Activated naive CD8-positive, alpha-beta T cell treated with anti-CD3 and anti-CD28 coated beads, Interleukin-2, amount 50 U/mL, for 24 hours (primary cell): ENCODE measurements around the gene DENND4C.
"Not testable (repeated sequence)": the region's sequence is repeated elsewhere in the genome, so short reads cannot be mapped to it uniquely, and the experiment has no call there.

Experiments used
- ATAC-seq: fragments of 150-1000 bp; cut with Tn5 transposase; one replicate; pipeline ENCODE4 v1.10.0; 2021
- DNase-seq: peaks from one replicate; pipeline ENCODE4 v3.0.0; 2021
- H3K27ac Mint-ChIP-seq: one replicate; pipeline ENCODE4 v1.8.0; 2021; ENCODE audit warnings: mild to moderate bottlenecking, mixed read lengths
- H3K27me3 Mint-ChIP-seq: one replicate; pipeline ENCODE4 v1.8.0; 2021; ENCODE audit warnings: mixed read lengths
- H3K36me3 Mint-ChIP-seq: one replicate; pipeline ENCODE4 v1.8.0; 2021; ENCODE audit warnings: low read depth, mixed read lengths
- H3K4me1 Mint-ChIP-seq: one replicate; pipeline ENCODE4 v1.8.0; 2021; ENCODE audit warnings: mixed read lengths
- H3K4me3 Mint-ChIP-seq: one replicate; pipeline ENCODE4 v1.8.0; 2021; ENCODE audit warnings: mild to moderate bottlenecking, moderate library complexity, mixed read lengths
- H3K9me3 Mint-ChIP-seq: one replicate; pipeline ENCODE4 v1.8.0; 2021; ENCODE audit warnings: mixed read lengths

Gene DENND4C

GRCh38 chr9:19410594-19410993 lies 180.1 kb downstream of the DENND4C start:
- no peaks in the 10 kb centered on the region for H3K36me3 Mint-ChIP-seq
- H3K4me3 Mint-ChIP-seq: no peak overlapping the region
- no peaks in the 10 kb centered on the region for H3K27me3 Mint-ChIP-seq
- no peak for DNase-seq
- no peak for ATAC-seq
- peaks cover 14% of the 10 kb centered on the region for H3K4me1 Mint-ChIP-seq
- H3K27ac Mint-ChIP-seq: no peak overlapping the region
- no peaks in the 10 kb centered on the region for H3K9me3 Mint-ChIP-seq

DNA sequence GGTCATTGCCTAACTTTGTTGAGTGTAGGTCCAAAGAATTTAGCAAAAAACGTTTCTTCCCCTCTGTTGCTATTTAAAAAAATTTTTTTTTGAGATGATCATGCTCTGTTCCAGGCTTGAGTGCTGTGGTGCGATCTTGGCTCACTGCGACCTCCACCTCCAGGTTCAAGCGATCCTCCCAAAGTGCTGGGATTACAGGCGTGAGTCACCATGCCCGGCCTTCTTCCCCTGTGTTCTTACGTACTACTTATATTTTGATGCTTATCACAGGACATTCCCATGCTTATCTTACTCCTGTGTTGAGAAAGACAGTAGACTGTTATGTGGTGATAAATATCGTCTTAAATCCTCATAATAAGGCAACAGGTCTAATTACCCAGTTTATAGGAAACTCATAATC lies 180.8 kb downstream of the DENND4C start:
- Mint-ChIP-seq H3K4me3 (no peak overlapping the region), H3K27me3 (no peaks in the 10 kb centered on the region)

GRCh38 chr9:19413456-19413855 lies 183.0 kb downstream of the DENND4C start:
- not testable (repeated sequence) for H3K9me3 Mint-ChIP-seq, H3K36me3 Mint-ChIP-seq, H3K27me3 Mint-ChIP-seq, H3K4me3 Mint-ChIP-seq, ATAC-seq, H3K27ac Mint-ChIP-seq, DNase-seq
- H3K4me1 Mint-ChIP-seq: peaks cover 11% of the 10 kb centered on the region

More for the DNA sequence above, 180.8 kb downstream of the DENND4C start:
- Mint-ChIP-seq H3K27ac (no peak overlapping the region), H3K36me3 (no peaks in the 10 kb centered on the region), H3K4me1 (peaks cover 14% of the 10 kb centered on the region), H3K9me3 (no peaks in the 10 kb centered on the region)
- no peak for ATAC-seq
- DNase-seq: no peak

- ATAC-seq (no peak), DNase-seq (no peak)
- Mint-ChIP-seq H3K27me3 (no peaks in the 10 kb centered on the region), H3K4me3 (no peak overlapping the region), H3K36me3 (peaks cover 4% of the 10 kb centered on the region), H3K9me3 (no peaks in the 10 kb centered on the region), H3K27ac (no peak overlapping the region), H3K4me1 (no peaks in the 10 kb centered on the region)
Observed at GRCh38 chr9:19416143-19416542, 185.7 kb downstream of the DENND4C start.

GRCh38 chr9:19420877-19421276 lies 190.4 kb downstream of the DENND4C start:
- peaks cover 2% of the 10 kb centered on the region for H3K4me1 Mint-ChIP-seq
- H3K4me3 Mint-ChIP-seq: no peak overlapping the region
- no peak for ATAC-seq
- H3K27me3 Mint-ChIP-seq: no peaks in the 10 kb centered on the region
- peaks cover 4% of the 10 kb centered on the region for H3K36me3 Mint-ChIP-seq
- H3K27ac Mint-ChIP-seq: no peak overlapping the region
- H3K9me3 Mint-ChIP-seq: no peaks in the 10 kb centered on the region
- DNase-seq: no peak
